PC-9 (cell line): ENCODE results near the gene CREBL2.

ENCODE experiments used
- CTCF ChIP-seq: fragments of 200-600 bp; sonication (generic); conservative IDR thresholded peaks from 2 replicates; pipeline ENCODE4 v1.6.1; 2017; ENCODE audit warnings: mixed run types, antibody characterized with exemption, mild to moderate bottlenecking, moderate library complexity
- EZH2 ChIP-seq: fragments of 200-600 bp; sonication (generic); IDR thresholded peaks from 2 replicates; pipeline ENCODE4 v1.8.0; 2017; ENCODE audit warnings: antibody characterized with exemption, low read depth

- TF ChIP-seq CTCF (no peak), EZH2 (no peak)
Observed at GRCh38 chr12:12660201-12660600, 48.5 kb downstream of the CREBL2 start.
